H1 (cell line): ENCODE measurements around the gene TIAM2. TPM values are rescaled to one million over a fixed set of nuclear protein-coding genes. Genes with fewer than 3 reads are reported as not detected.

Experiments
- CTCF ChIA-PET: fragments of 300-600 bp; sonication (Branson Sonifier 250); formaldehyde crosslinking; loops from one replicate; lab custom pipeline; 2021; ENCODE audit not compliant: partially characterized antibody; lab: Charles Lee
- POLR2A ChIA-PET: fragments of 300-600 bp; sonication (Branson Sonifier 250); formaldehyde crosslinking; loops from one replicate; lab custom pipeline; 2021; ENCODE audit warnings: inconsistent platforms; ENCODE audit not compliant: partially characterized antibody; lab: Charles Lee
- DNase-seq, 2 experiments: peaks; one replicate each; pipeline versions ENCODE4 v3.0.0 to v3.0.0-alpha.2; 2010 to 2022; ENCODE audit warnings: low spot score in 2 of 2, low read depth in 1 of 2, mixed read lengths in 1 of 2
- FAIRE-seq: peaks from 2 replicates; lab custom pipeline; 2011; peaks lifted over from hg19 to GRCh38; lab: Jason Lieb, UNC
- H2AFZ ChIP-seq: 2 replicates; pipeline ENCODE4 v1.8.1; 2012; ENCODE audit warnings: low read length, inconsistent platforms
- H2AK5ac ChIP-seq: 2 replicates; pipeline ENCODE4 v1.6.1; 2013; ENCODE audit warnings: low read depth, low read length
- H2BK120ac ChIP-seq: replicated peaks from 2 replicates; pipeline ENCODE3; 2013; ENCODE audit warnings: low read depth, low read length, inconsistent platforms
- H2BK12ac ChIP-seq: 2 replicates; pipeline ENCODE4 v1.6.1; 2013; ENCODE audit warnings: low read depth, low read length
- H2BK15ac ChIP-seq: 2 replicates; pipeline ENCODE4 v1.6.1; 2013; ENCODE audit warnings: low read length
- H2BK20ac ChIP-seq: 2 replicates; pipeline ENCODE4 v1.6.1; 2013; ENCODE audit warnings: low read length
- H2BK5ac ChIP-seq: 2 replicates; pipeline ENCODE4 v1.6.1; 2013; ENCODE audit warnings: low read depth, low read length
- H3K14ac ChIP-seq: 2 replicates; pipeline ENCODE4 v1.6.1; 2013; ENCODE audit warnings: inconsistent platforms; ENCODE audit not compliant: insufficient read length
- H3K18ac ChIP-seq: 2 replicates; pipeline ENCODE4 v1.6.1; 2013; ENCODE audit warnings: low read length; ENCODE audit errors: extremely low read depth
- H3K23ac ChIP-seq: 2 replicates; pipeline ENCODE4 v1.6.1; 2013; ENCODE audit warnings: inconsistent platforms; ENCODE audit not compliant: insufficient read length
- H3K23me2 ChIP-seq: 2 replicates; pipeline ENCODE4 v1.6.1; 2013; ENCODE audit warnings: low read depth, low read length
- H3K27ac ChIP-seq: 2 replicates; pipeline ENCODE4 v1.6.1; 2011; ENCODE audit warnings: low read depth, low read length, inconsistent platforms
- H3K27me3 ChIP-seq, 4 experiments: replicated peaks in 1 of 4; 1 replicate in 1 of 4; 2 replicates in 3 of 4; pipeline versions ENCODE4 v1.6.1 to v1.8.1; 2011 to 2013; ENCODE audit warnings: low read length in 3 of 4, mild to moderate bottlenecking in 3 of 4, inconsistent platforms in 2 of 4, mixed read lengths in 2 of 4, moderate library complexity in 1 of 4; ENCODE audit not compliant: control insufficient read depth in 3 of 4, insufficient read depth in 3 of 4; ENCODE audit errors: extremely low read depth in 1 of 4
- H3K36me3 ChIP-seq, 4 experiments: 2 replicates each; pipeline versions ENCODE4 v1.6.1 to v1.8.1; 2011 to 2013; ENCODE audit warnings: mild to moderate bottlenecking in 4 of 4, low read length in 3 of 4, moderate library complexity in 2 of 4, control low read depth in 1 of 4, inconsistent platforms in 1 of 4; ENCODE audit not compliant: insufficient read depth in 4 of 4, control insufficient read depth in 2 of 4
- H3K4ac ChIP-seq: replicated peaks from 2 replicates; pipeline ENCODE3; 2013; ENCODE audit warnings: low read length, low read depth, mixed read lengths, inconsistent platforms; ENCODE audit not compliant: insufficient read length
- H3K4me1 ChIP-seq, 4 experiments: replicated peaks in 1 of 4; 1 replicate in 1 of 4; 2 replicates in 3 of 4; pipeline versions ENCODE4 v1.6.1 to v1.8.1; 2011 to 2013; ENCODE audit warnings: low read length in 3 of 4, inconsistent platforms in 2 of 4, mixed read lengths in 1 of 4; ENCODE audit not compliant: insufficient read depth in 4 of 4, control insufficient read depth in 3 of 4
- H3K4me2 ChIP-seq, 2 experiments: 2 replicates each; pipeline versions ENCODE4 v1.6.1 to v1.8.1; 2011 to 2013; ENCODE audit warnings: low read depth in 2 of 2, low read length in 2 of 2, control low read depth in 1 of 2, inconsistent platforms in 1 of 2, mild to moderate bottlenecking in 1 of 2; ENCODE audit not compliant: insufficient read depth in 1 of 2
- H3K4me3 ChIP-seq, 4 experiments: fragments of 200-600, 300-600 bp in 1 of 4; sonication (generic), shearing (Covaris generic), sonication (Bioruptor Twin) in 1 of 4; 2 replicates each; pipeline versions ENCODE4 v1.5.1 to v1.8.1; 2011 to 2016; ENCODE audit warnings: low read length in 4 of 4, low read depth in 3 of 4, control low read depth in 2 of 4, inconsistent platforms in 2 of 4, mild to moderate bottlenecking in 2 of 4, mixed read lengths in 1 of 4, moderate library complexity in 1 of 4; ENCODE audit not compliant: insufficient read depth in 2 of 4; ENCODE audit errors: extremely low read depth in 1 of 4
- H3K56ac ChIP-seq: replicated peaks from 2 replicates; pipeline ENCODE3; 2013; ENCODE audit warnings: low read depth, mild to moderate bottlenecking, mixed read lengths, low read length, inconsistent platforms; ENCODE audit not compliant: insufficient read length
- H3K79me1 ChIP-seq: 2 replicates; pipeline ENCODE4 v1.6.1; 2013; ENCODE audit warnings: low read depth, low read length, control low read depth
- H3K79me2 ChIP-seq, 2 experiments: 2 replicates each; pipeline versions ENCODE4 v1.6.1 to v1.8.1; 2012 to 2013; ENCODE audit warnings: low read length in 2 of 2, mild to moderate bottlenecking in 2 of 2, inconsistent platforms in 1 of 2; ENCODE audit not compliant: insufficient read depth in 2 of 2, control insufficient read depth in 1 of 2
- H3K9ac ChIP-seq, 4 experiments: replicated peaks in 1 of 4; 1 replicate in 1 of 4; 2 replicates in 3 of 4; pipeline versions ENCODE4 v1.6.1 to v1.8.1; 2011 to 2013; ENCODE audit warnings: low read depth in 3 of 4, low read length in 3 of 4, control low read depth in 2 of 4, mild to moderate bottlenecking in 2 of 4, moderate library complexity in 2 of 4, inconsistent platforms in 1 of 4; ENCODE audit errors: extremely low read depth in 1 of 4
- H3K9me3 ChIP-seq, 2 experiments: 2 replicates each; pipeline versions ENCODE4 v1.6.1 to v1.8.1; 2012 to 2013; ENCODE audit warnings: mild to moderate bottlenecking in 2 of 2, moderate library complexity in 2 of 2, control low read depth in 1 of 2, inconsistent platforms in 1 of 2, low read depth in 1 of 2, low read length in 1 of 2, mixed read lengths in 1 of 2; ENCODE audit not compliant: insufficient read depth in 2 of 2
- H4K20me1 ChIP-seq, 2 experiments: replicated peaks in 1 of 2; 2 replicates each; pipeline versions ENCODE3 to v1.8.1; 2011 to 2013; ENCODE audit warnings: inconsistent platforms in 2 of 2, low read length in 2 of 2, mild to moderate bottlenecking in 1 of 2; ENCODE audit not compliant: insufficient read depth in 2 of 2, control insufficient read depth in 1 of 2
- H4K5ac ChIP-seq: 2 replicates; pipeline ENCODE4 v1.6.1; 2013; ENCODE audit warnings: low read length, low read depth, mixed read lengths, inconsistent platforms; ENCODE audit not compliant: insufficient read length
- H4K8ac ChIP-seq: 2 replicates; pipeline ENCODE4 v1.8.0; 2013; ENCODE audit warnings: mild to moderate bottlenecking, moderate library complexity, low read length, inconsistent platforms; ENCODE audit not compliant: insufficient read depth; ENCODE audit errors: extremely low read depth
- H4K91ac ChIP-seq: replicated peaks from 2 replicates; pipeline ENCODE3; 2013; ENCODE audit warnings: low read length, mixed read lengths, inconsistent platforms; ENCODE audit not compliant: insufficient read length
- BACH1 ChIP-seq: IDR thresholded peaks from 2 replicates; pipeline ENCODE4 v1.6.1; 2012; ENCODE audit warnings: low read length, improper control_type of control experiment
- EGR1 ChIP-seq: IDR thresholded peaks from 2 replicates; pipeline ENCODE4 v1.6.1; 2011; ENCODE audit warnings: low read depth, low read length, borderline replicate concordance
- GTF2F1 ChIP-seq: IDR thresholded peaks from 2 replicates; pipeline ENCODE4 v1.6.1; 2012; ENCODE audit warnings: low read depth, low read length, improper control_type of control experiment, borderline replicate concordance
- HDAC2 ChIP-seq, 2 experiments: fragments of 300-600 bp in 1 of 2; sonication (generic) in 1 of 2; IDR thresholded peaks; 2 replicates each; pipeline ENCODE4 v1.6.1; 2011 to 2012; ENCODE audit warnings: low read depth in 2 of 2, low read length in 2 of 2, mild to moderate bottlenecking in 2 of 2, moderate library complexity in 2 of 2, borderline replicate concordance in 1 of 2, inconsistent platforms in 1 of 2
- PHF8 ChIP-seq: fragments of 200-600 bp; sonication (generic); conservative IDR thresholded peaks from 2 replicates; pipeline ENCODE4 v1.7.1; 2012; ENCODE audit warnings: low read depth, mild to moderate bottlenecking, inconsistent platforms, low read length, moderate library complexity
- POLR2A ChIP-seq, 2 experiments: IDR thresholded peaks; 1 replicate in 1 of 2; 2 replicates in 1 of 2; pipeline ENCODE4 v1.6.1; 2011; ENCODE audit warnings: low read depth in 2 of 2, low read length in 2 of 2, mild to moderate bottlenecking in 2 of 2; ENCODE audit errors: control extremely low read depth in 1 of 2
- POLR2AphosphoS5 ChIP-seq: IDR thresholded peaks from 2 replicates; pipeline ENCODE4 v1.6.1; 2011; ENCODE audit warnings: low read depth, low read length
- RFX5 ChIP-seq: IDR thresholded peaks from 2 replicates; pipeline ENCODE4 v1.6.1; 2011; ENCODE audit warnings: low read depth, low read length, improper control_type of control experiment, borderline replicate concordance
- RNF2 ChIP-seq: fragments of 200-900, 300-1000 bp; sonication (generic); IDR thresholded peaks from 2 replicates; pipeline ENCODE4 v1.7.1; 2016; ENCODE audit warnings: borderline replicate concordance, low read depth, mild to moderate bottlenecking, antibody characterized with exemption, low read length; ENCODE audit not compliant: poor library complexity, severe bottlenecking; ENCODE audit errors: missing control alignments
- RXRA ChIP-seq: IDR thresholded peaks from 2 replicates; pipeline ENCODE4 v1.6.1; 2011; ENCODE audit warnings: low read depth, mild to moderate bottlenecking, low read length, moderate library complexity; ENCODE audit not compliant: insufficient read depth
- SIX5 ChIP-seq: IDR thresholded peaks from 2 replicates; pipeline ENCODE4 v1.6.1; 2011; ENCODE audit warnings: mild to moderate bottlenecking, low read depth, low read length
- SRF ChIP-seq: IDR thresholded peaks from 2 replicates; pipeline ENCODE4 v1.6.1; 2011; ENCODE audit warnings: mild to moderate bottlenecking, low read depth, low read length, moderate library complexity
- YY1 ChIP-seq: IDR thresholded peaks from 2 replicates; pipeline ENCODE4 v1.6.1; 2011; ENCODE audit warnings: low read depth, mild to moderate bottlenecking, low read length
- WGBS, 2 experiments: shearing (Covaris generic) in 1 of 2; methylation state at CpG; one replicate each; pipeline versions ENCODE4 v1.1.6 to v1.1.7; 2013 to 2015; ENCODE audit warnings: low lambda C conversion rate in 2 of 2, mixed read lengths in 2 of 2, inconsistent platforms in 1 of 2, low coverage in 1 of 2, missing lambda C conversion rate in 1 of 2; ENCODE audit not compliant: insufficient replicate concordance in 2 of 2, insufficient coverage in 1 of 2, insufficient read length in 1 of 2; ENCODE audit errors: extremely low coverage in 1 of 2, missing lambda C conversion rate in 1 of 2; 5-methylcytosine and 5-hydroxymethylcytosine counted together
- polyA plus RNA-seq, 7 experiments: library from polyadenylated mRNA; depleted of rRNA in 3 of 7; stranded (reverse) in 5 of 7; unstranded in 2 of 7; fragments of >200 nt in 5 of 7; fragments of 200-250 nt in 2 of 7; gene quantifications; 1 replicate in 5 of 7; 2 replicates in 1 of 7; 4 replicates in 1 of 7; pipeline versions ENCODE4 v1.2.1 to v1.2.3, GENCODE V29; 2011 to 2013; ENCODE audit warnings: missing spikeins in 2 of 7, mixed read lengths in 2 of 7
- total RNA-seq: library from RNA; stranded (reverse); fragmentation: NEBNext Ultra II Directional; extraction: Animal tissue kit (Norgen Biotek cat#: 25700); gene quantifications from 2 replicates; pipeline ENCODE4 v1.2.1, GENCODE V29; 2021

TIAM2 gene
- total and polyA plus RNA-seq, 2 of the 8 experiments (the other 6 are each of a cell fraction or from before 2014, with no cell fraction given): 7.4 to 23.9 TPM

- no peaks in the 10 kb centered on the region for H3K79me2 ChIP-seq
- DNase-seq (no peak), FAIRE-seq (no peak)
- no peaks in the 10 kb centered on the region for H3K9me3 ChIP-seq
- no peak overlapping the region for H4K91ac ChIP-seq
- peaks cover 6 to 14% (median 9%) of the 10 kb centered on the region in 4 experiments for H3K4me1 ChIP-seq
- H4K20me1 ChIP-seq: no peaks in the 10 kb centered on the region
- POLR2A ChIA-PET: no interaction called here
- no peak overlapping the region; the same call in 1 of the 2 replicates for H4K8ac ChIP-seq
- no peaks in the 10 kb centered on the region for H3K27me3 ChIP-seq
- peaks cover 0 to 3% (median 0%) of the 10 kb centered on the region in 4 experiments; a peak in 2 of 8 replicates for H3K36me3 ChIP-seq
- H2BK15ac ChIP-seq: no peak overlapping the region
- no peak overlapping the region for H3K27ac ChIP-seq
- H2BK5ac ChIP-seq: no peak overlapping the region
- no peak overlapping the region for H3K4ac ChIP-seq
- no peaks in the 10 kb centered on the region for H3K79me1 ChIP-seq
- H4K5ac ChIP-seq: no peak overlapping the region
- no peak overlapping the region for H2BK20ac ChIP-seq
- no peak overlapping the region for H2BK120ac ChIP-seq
- H2AFZ ChIP-seq: no peak overlapping the region
- H2AK5ac ChIP-seq: no peak overlapping the region
- no peak overlapping the region for H2BK12ac ChIP-seq
- no peaks in the 10 kb centered on the region; the same call in 1 of the 2 replicates for H3K23me2 ChIP-seq
- no peak overlapping the region for H3K4me2 ChIP-seq
- H3K56ac ChIP-seq: no peak overlapping the region
- 95% methylated on average over 13 of the region's 13 CpGs; no CpG with 5 or more reads in 1 of the 2 experiments for WGBS, 2 experiments
- no peak overlapping the region for H3K23ac ChIP-seq
- H3K14ac ChIP-seq: no peak overlapping the region
- no peak overlapping the region for H3K4me3 ChIP-seq
- no peak overlapping the region for H3K18ac ChIP-seq
- CTCF ChIA-PET: interaction anchor here (3.2 kb wide), 1 partner anchor 10 kb away, joined by 19 read pairs; no protein-coding TSS in a partner anchor
- H3K9ac ChIP-seq: no peak overlapping the region
- TF ChIP-seq SIX5: no peak
- TF ChIP-seq HDAC2 (IDR thresholded peaks at IDR 0.05; ENCODE audit: borderline replicate concordance in 1 of 2, low read depth in 2 of 2, low read length in 2 of 2): no peak
- TF ChIP-seq BACH1: no peak
- TF ChIP-seq POLR2A (IDR thresholded peaks at IDR 0.05; ENCODE audit: control extremely low read depth in 1 of 2, low read depth in 2 of 2, low read length in 2 of 2): no peak
- no peak for TF ChIP-seq EGR1
- TF ChIP-seq GTF2F1: no peak
- no peak for TF ChIP-seq RFX5
- no peak for TF ChIP-seq SRF
- no peak for TF ChIP-seq YY1
- TF ChIP-seq PHF8: no peak
- no peak for TF ChIP-seq RNF2
- TF ChIP-seq RXRA: no peak
- TF ChIP-seq POLR2AphosphoS5: no peak
Observed at GRCh38 chr6:155187994-155188706, 193.0 kb downstream of the TIAM2 start.
